ENCODE measurements around the gene TCEANC.
A peak's percentile ranks its signal among the peaks of the same experiment; 100 is the strongest.
"Not testable (repeated sequence)": the region's sequence is repeated elsewhere in the genome, so short reads cannot be mapped to it uniquely, and the experiment has no call there.

The TCEANC gene

GRCh38 chrX:13646154-13646549, 6.8 kb upstream of the TCEANC start:
- H3K4me3 ChIP-seq: no peak overlapping the region
- no peak for DNase-seq (ENCODE audit: low spot score)
- TF ChIP-seq CTCF (IDR thresholded peaks at IDR 0.05): peak; percentile 49
- H3K27ac ChIP-seq: no peak overlapping the region

- no peak for DNase-seq (ENCODE audit: low spot score)
- H3K4me3 ChIP-seq: no peak overlapping the region
- no peak overlapping the region for H3K27ac ChIP-seq
- no peak for TF ChIP-seq CTCF (IDR thresholded peaks at IDR 0.05)
Measured at GRCh38 chrX:13647709-13648212, 5.2 kb upstream of the TCEANC start.

GRCh38 chrX:13648336-13648735, 4.6 kb upstream of the TCEANC start:
- DNase-seq (ENCODE audit: low spot score); H3K27ac ChIP-seq; H3K4me3 ChIP-seq: not testable (repeated sequence)

GRCh38 chrX:13649838-13650237, 3.1 kb upstream of the TCEANC start:
- TF ChIP-seq CTCF (IDR thresholded peaks at IDR 0.05): no peak
- DNase-seq (ENCODE audit: low spot score): no peak
- H3K27ac ChIP-seq: peak overlapping the region in 1 of 2 donors; percentile 38
- H3K4me3 ChIP-seq: no peak overlapping the region

GRCh38 chrX:13650318-13650717, 2.6 kb upstream of the TCEANC start:
- TF ChIP-seq CTCF (IDR thresholded peaks at IDR 0.05): no peak
- no peak for DNase-seq (ENCODE audit: low spot score)
- H3K27ac ChIP-seq: no peak overlapping the region
- no peak overlapping the region for H3K4me3 ChIP-seq

GRCh38 chrX:13651150-13651549, 1.8 kb upstream of the TCEANC start:
- H3K27ac ChIP-seq: no peak overlapping the region
- no peak for DNase-seq (ENCODE audit: low spot score)
- no peak for TF ChIP-seq CTCF (IDR thresholded peaks at IDR 0.05)

GRCh38 chrX:13652287-13652793, 601 bp upstream of the TCEANC start:
- peak overlapping the region; percentile 89 for H3K4me3 ChIP-seq
- H3K27ac ChIP-seq: peak overlapping the region; percentile 86 to 89
- no peak for TF ChIP-seq CTCF (IDR thresholded peaks at IDR 0.05)
- no peak for DNase-seq (ENCODE audit: low spot score)

More at GRCh38 chrX:13651150-13651549, 1.8 kb upstream of the TCEANC start:
- H3K4me3 ChIP-seq: no peak overlapping the region

Measured in coronary artery (tissue), 2 donors.